T-cell (primary cell): ENCODE data around the gene PFKFB3. TPM values are rescaled to one million over a fixed set of nuclear protein-coding genes. Genes with fewer than 3 reads are reported as not detected.
"Not testable (repeated sequence)": the region's sequence is repeated elsewhere in the genome, so short reads cannot be mapped to it uniquely, and the experiment has no call there.

Experiments used
- ATAC-seq, 4 experiments: fragments of 200-7000 bp in 3 of 4; fragments of 150-1000 bp in 1 of 4; cut with Tn5 transposase; replicated peaks in 1 of 4; 1 replicate in 3 of 4; 2 replicates in 1 of 4; pipeline ENCODE4 v1.10.0; 2021; ENCODE audit warnings: moderate library complexity in 3 of 4, mild to moderate bottlenecking in 2 of 4, moderate number of reproducible peaks in 1 of 4
- CTCF ChIA-PET, 2 donors: fragments of 300-600 bp; sonication (Branson Sonifier 250); formaldehyde crosslinking; loops; one replicate each; lab custom pipeline; 2022; ENCODE audit warnings: antibody characterized with exemption in 2 of 2; lab: Charles Lee
- POLR2A ChIA-PET, 2 donors: fragments of 300-600 bp; sonication (Branson Sonifier 250); formaldehyde crosslinking; loops; one replicate each; lab custom pipeline; 2022; ENCODE audit warnings: antibody characterized with exemption in 2 of 2; lab: Charles Lee
- DNase-seq, 35 experiments: peaks; one replicate each; pipeline versions ENCODE4 v3.0.0 to v3.0.0-alpha.2; 2013 to 2023
- H3K27ac ChIP-seq: one replicate; pipeline ENCODE4 v1.5.1; 2013; ENCODE audit warnings: low read length
- H3K27me3 ChIP-seq, 2 experiments: replicated peaks in 1 of 2; 1 replicate in 1 of 2; 2 replicates in 1 of 2; pipeline versions ENCODE4 v1.6.1 to v1.7.0; 2013; ENCODE audit warnings: low read length in 1 of 2, mixed read lengths in 1 of 2; ENCODE audit not compliant: control insufficient read depth in 2 of 2, insufficient read depth in 2 of 2; ENCODE audit errors: extremely low read depth in 1 of 2
- H3K36me3 ChIP-seq, 2 donors: 1 replicate in 1 of 2; 2 replicates in 1 of 2; pipeline versions ENCODE4 v1.6.1 to v1.7.0; 2013; ENCODE audit warnings: low read length in 1 of 2; ENCODE audit not compliant: control insufficient read depth in 2 of 2, insufficient read depth in 1 of 2; ENCODE audit errors: extremely low read depth in 1 of 2
- H3K4me1 ChIP-seq, 2 experiments: 1 replicate in 1 of 2; 2 replicates in 1 of 2; pipeline versions ENCODE4 v1.6.1 to v1.7.0; 2013; ENCODE audit warnings: low read length in 2 of 2, mixed read lengths in 1 of 2; ENCODE audit not compliant: insufficient read depth in 2 of 2, control insufficient read depth in 1 of 2; ENCODE audit errors: extremely low read depth in 1 of 2
- H3K4me3 ChIP-seq, 2 donors: 1 replicate in 1 of 2; 2 replicates in 1 of 2; pipeline versions ENCODE4 v1.5.1 to v1.7.0; 2013; ENCODE audit warnings: mild to moderate bottlenecking in 2 of 2, low read length in 1 of 2, moderate library complexity in 1 of 2; ENCODE audit not compliant: control insufficient read depth in 1 of 2; ENCODE audit errors: extremely low read depth in 1 of 2
- H3K9me3 ChIP-seq: 2 replicates; pipeline ENCODE4 v1.7.0; 2013
- H3K27ac Mint-ChIP-seq, 2 donors: one replicate each; pipeline ENCODE4 v1.8.0; 2020 to 2021; ENCODE audit warnings: mild to moderate bottlenecking in 2 of 2, mixed read lengths in 2 of 2
- H3K27me3 Mint-ChIP-seq, 2 donors: one replicate each; pipeline ENCODE4 v1.8.0; 2021 to 2022; ENCODE audit warnings: mixed read lengths in 2 of 2
- H3K36me3 Mint-ChIP-seq: one replicate; pipeline ENCODE4 v1.8.0; 2021; ENCODE audit warnings: mixed read lengths
- H3K4me1 Mint-ChIP-seq, 3 donors: one replicate each; pipeline ENCODE4 v1.8.0; 2020 to 2022; ENCODE audit warnings: mixed read lengths in 3 of 3, mild to moderate bottlenecking in 1 of 3
- H3K4me3 Mint-ChIP-seq, 3 donors: one replicate each; pipeline ENCODE4 v1.8.0; 2020 to 2022; ENCODE audit warnings: mild to moderate bottlenecking in 3 of 3, mixed read lengths in 3 of 3, moderate library complexity in 3 of 3
- H3K9me3 Mint-ChIP-seq, 3 donors: one replicate each; pipeline ENCODE4 v1.8.0; 2020 to 2022; ENCODE audit warnings: mixed read lengths in 3 of 3
- WGBS: methylation state at CpG from one replicate; pipeline ENCODE4 v1.1.5; 2013; ENCODE audit warnings: missing lambda C conversion rate; ENCODE audit not compliant: insufficient coverage; 5-methylcytosine and 5-hydroxymethylcytosine counted together
- total RNA-seq, 35 experiments: library from RNA in 6 of 35; stranded (reverse) in 6 of 35; fragments of 120-200 nt in 1 of 35; gene quantifications; one replicate each; pipeline versions ENCODE4 v1.2.1 to v1.2.4 and lab custom pipeline; 2013 to 2026

PFKFB3 gene
- total RNA-seq, 5 donors from 2014 or later (not counting 1 experiment from before 2014, with no cell fraction given) = 48.7 to 99.2 (median 93.9) TPM

- H3K9me3 ChIP-seq = no peaks in the 10 kb centered on the region
- Mint-ChIP-seq H3K36me3 (peaks cover 11% of the 10 kb centered on the region), H3K9me3 (no peaks in the 10 kb centered on the region), H3K4me1 (peaks cover 38 to 44% (median 44%) of the 10 kb centered on the region in 3 donors), H3K27ac (peak overlapping the region; percentile 9 to 40), H3K27me3 (no peaks in the 10 kb centered on the region), H3K4me3 (peak overlapping the region; percentile 88 to 99 (median 95))
- H3K4me3 ChIP-seq = peak overlapping the region; percentile 17
- POLR2A ChIA-PET = interaction anchor here in 1 of 2 donors (0.7 kb wide), 1 partner anchor 51 kb away, joined by 6 read pairs; no protein-coding TSS in a partner anchor
- H3K27ac ChIP-seq = no peak overlapping the region
- ATAC-seq (no peak), DNase-seq (no peak)
- CTCF ChIA-PET = interaction anchor here in 1 of 2 donors (1.3 to 1.4 kb wide), 2 partner anchors 30 to 197 kb away, joined by 3 to 7 read pairs; no protein-coding TSS in a partner anchor
- H3K27me3 ChIP-seq = no peaks in the 10 kb centered on the region
- no peaks in the 10 kb centered on the region for H3K36me3 ChIP-seq
- H3K4me1 ChIP-seq = peaks cover 15 to 29% of the 10 kb centered on the region in 2 experiments
- WGBS = 65% methylated on average over 13 of the region's 24 CpGs
Measured at GRCh38 chr10:6204341-6205191, 1.8 kb downstream of the PFKFB3 start.

DNA sequence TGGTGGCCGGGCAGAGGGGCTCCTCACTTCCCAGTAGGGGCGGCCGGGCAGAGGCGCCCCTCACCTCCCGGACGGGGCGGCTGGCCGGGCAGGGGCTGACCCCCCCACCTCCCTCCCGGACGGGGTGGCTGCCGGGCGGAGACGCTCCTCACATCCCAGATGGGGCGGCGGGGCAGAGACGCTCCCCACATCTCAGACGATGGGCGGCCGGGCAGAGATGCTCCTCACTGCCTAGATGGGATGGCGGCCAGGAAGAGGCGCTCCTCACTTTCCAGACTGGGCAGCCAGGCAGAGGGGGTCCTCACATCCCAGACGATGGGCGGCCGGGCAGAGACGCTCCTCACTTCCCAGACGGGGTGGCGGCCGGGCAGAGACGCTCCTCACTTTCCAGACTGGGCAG is 3.8 kb downstream of the PFKFB3 start:
- not testable (repeated sequence) for H3K27me3 Mint-ChIP-seq
- WGBS = 91% methylated on average over 7 of the region's 29 CpGs

DNA sequence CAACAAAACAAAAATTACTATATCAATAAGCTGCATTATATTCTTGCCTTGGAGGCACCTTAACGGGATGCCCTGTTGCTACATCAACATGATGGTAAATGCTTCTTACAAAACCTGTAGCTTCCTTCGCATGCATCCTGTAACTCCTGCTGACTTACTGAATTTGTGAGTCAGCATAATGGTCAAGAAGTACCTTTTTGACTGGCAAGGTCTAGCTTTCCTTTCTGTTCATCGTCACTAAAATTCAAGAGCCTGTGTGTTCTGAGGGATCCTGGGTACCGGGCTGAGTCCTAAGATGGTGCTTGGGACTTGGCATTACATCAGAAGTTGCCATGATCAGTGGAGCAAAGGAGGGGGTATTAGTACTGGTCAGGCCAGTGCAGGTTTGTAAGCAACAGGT is 4.9 kb downstream of the PFKFB3 start:
- DNase-seq (no peak), ATAC-seq (no peak)
- Histone ChIP-seq H3K36me3 (no peaks in the 10 kb centered on the region), H3K4me1 (peaks cover 3 to 12% of the 10 kb centered on the region in 2 experiments), H3K27me3 (no peaks in the 10 kb centered on the region), H3K27ac (no peak overlapping the region), H3K4me3 (no peak overlapping the region), H3K9me3 (no peaks in the 10 kb centered on the region)
- no peaks in the 10 kb centered on the region for H3K9me3 Mint-ChIP-seq
- H3K4me3 Mint-ChIP-seq = no peak overlapping the region
- ChIA-PET CTCF (interaction anchor here (0.5 to 1.7 kb wide), 4 partner anchors 192 to 199 kb away, joined by 3 to 10 read pairs (median 4); no protein-coding TSS in a partner anchor), POLR2A (no interaction called here)
- H3K36me3 Mint-ChIP-seq = peaks cover 13% of the 10 kb centered on the region
- H3K27me3 Mint-ChIP-seq = no peaks in the 10 kb centered on the region
- H3K4me1 Mint-ChIP-seq = peaks cover 29 to 39% (median 38%) of the 10 kb centered on the region in 3 donors
- H3K27ac Mint-ChIP-seq = peak overlapping the region in 1 of 2 donors; percentile 68
- 81% methylated on average over 4 of the region's 4 CpGs for WGBS

More for the DNA sequence above, 3.8 kb downstream of the PFKFB3 start:
- H3K9me3 ChIP-seq, H3K4me3 Mint-ChIP-seq, DNase-seq, H3K36me3 ChIP-seq, H3K9me3 Mint-ChIP-seq, H3K4me3 ChIP-seq, H3K27ac Mint-ChIP-seq, H3K27me3 ChIP-seq, CTCF ChIA-PET, POLR2A ChIA-PET, H3K27ac ChIP-seq, ATAC-seq: not testable (repeated sequence)
- H3K4me1 ChIP-seq = peaks cover 12 to 23% of the 10 kb centered on the region in 2 experiments
- Mint-ChIP-seq H3K36me3 (peaks cover 13% of the 10 kb centered on the region), H3K4me1 (peaks cover 36 to 42% (median 42%) of the 10 kb centered on the region in 3 donors)

DNA sequence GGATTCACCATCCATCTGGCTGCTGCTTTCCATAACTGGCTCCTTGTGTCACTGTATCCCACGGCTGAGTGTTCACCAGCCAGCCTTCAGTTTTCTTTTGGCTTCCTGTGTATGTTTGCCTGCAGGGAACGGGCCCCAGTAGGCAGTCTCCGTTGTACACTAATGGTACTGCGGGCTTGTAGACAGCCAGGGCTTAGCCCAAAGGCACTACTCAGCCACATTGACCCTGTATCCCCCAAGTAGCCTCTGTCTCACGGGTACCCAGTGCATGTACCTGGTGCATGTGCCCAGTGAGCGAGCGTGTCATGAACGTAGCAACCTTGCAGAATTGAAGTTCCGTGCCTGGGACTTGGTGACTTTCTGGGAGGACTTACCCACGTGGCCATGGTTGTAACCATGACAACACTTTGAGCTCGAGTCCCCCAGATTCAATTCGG is 6.1 kb downstream of the PFKFB3 start:
- Mint-ChIP-seq H3K4me1 (peaks cover 26 to 40% (median 35%) of the 10 kb centered on the region in 3 donors), H3K27ac (peak overlapping the region in 1 of 2 donors; percentile 22)
- WGBS = 75% methylated on average over 12 of the region's 12 CpGs

GRCh38 chr10:6211341-6211670 is 8.6 kb downstream of the PFKFB3 start:
- no peak overlapping the region for H3K4me3 Mint-ChIP-seq
- Histone ChIP-seq H3K4me3 (no peak overlapping the region), H3K9me3 (no peaks in the 10 kb centered on the region), H3K27me3 (no peaks in the 10 kb centered on the region), H3K36me3 (peaks cover 11 to 31% of the 10 kb centered on the region in 2 donors), H3K4me1 (no peaks in the 10 kb centered on the region), H3K27ac (no peak overlapping the region)
- ChIA-PET CTCF (no interaction called here), POLR2A (no interaction called here)
- H3K4me1 Mint-ChIP-seq = peaks cover 16 to 27% (median 24%) of the 10 kb centered on the region in 3 donors
- H3K27me3 Mint-ChIP-seq = no peaks in the 10 kb centered on the region
- no peaks in the 10 kb centered on the region for H3K9me3 Mint-ChIP-seq
- WGBS = 91% methylated on average over 6 of the region's 6 CpGs
- DNase-seq = no peak
- H3K36me3 Mint-ChIP-seq = peaks cover 27% of the 10 kb centered on the region
- ATAC-seq = no peak
- H3K27ac Mint-ChIP-seq = no peak overlapping the region

More for the DNA sequence above, 6.1 kb downstream of the PFKFB3 start:
- peaks cover 0 to 8% of the 10 kb centered on the region in 2 donors for H3K36me3 ChIP-seq
- no peaks in the 10 kb centered on the region for H3K27me3 ChIP-seq
- DNase-seq (no peak), ATAC-seq (peak in 1 of 4 experiments; percentile 9)
- H3K27ac ChIP-seq = no peak overlapping the region
- POLR2A ChIA-PET = interaction anchor here in 1 of 2 donors (0.6 kb wide), 1 partner anchor 265 kb away, joined by 3 read pairs; no protein-coding TSS in a partner anchor
- H3K27me3 Mint-ChIP-seq = no peaks in the 10 kb centered on the region
- H3K9me3 Mint-ChIP-seq = no peaks in the 10 kb centered on the region
- CTCF ChIA-PET = no interaction called here
- H3K4me1 ChIP-seq = peaks cover 0 to 8% of the 10 kb centered on the region in 2 experiments
- peaks cover 19% of the 10 kb centered on the region for H3K36me3 Mint-ChIP-seq
- no peak overlapping the region for H3K4me3 Mint-ChIP-seq
- H3K4me3 ChIP-seq = no peak overlapping the region
- H3K9me3 ChIP-seq = no peaks in the 10 kb centered on the region
